ENCODE data around the gene LAMA5. TPM values are rescaled to one million over a fixed set of nuclear protein-coding genes. Genes with fewer than 3 reads are reported as not detected.

The LAMA5 gene
- total RNA-seq, 1 experiment from 2014 or later: 321 TPM

DNA sequence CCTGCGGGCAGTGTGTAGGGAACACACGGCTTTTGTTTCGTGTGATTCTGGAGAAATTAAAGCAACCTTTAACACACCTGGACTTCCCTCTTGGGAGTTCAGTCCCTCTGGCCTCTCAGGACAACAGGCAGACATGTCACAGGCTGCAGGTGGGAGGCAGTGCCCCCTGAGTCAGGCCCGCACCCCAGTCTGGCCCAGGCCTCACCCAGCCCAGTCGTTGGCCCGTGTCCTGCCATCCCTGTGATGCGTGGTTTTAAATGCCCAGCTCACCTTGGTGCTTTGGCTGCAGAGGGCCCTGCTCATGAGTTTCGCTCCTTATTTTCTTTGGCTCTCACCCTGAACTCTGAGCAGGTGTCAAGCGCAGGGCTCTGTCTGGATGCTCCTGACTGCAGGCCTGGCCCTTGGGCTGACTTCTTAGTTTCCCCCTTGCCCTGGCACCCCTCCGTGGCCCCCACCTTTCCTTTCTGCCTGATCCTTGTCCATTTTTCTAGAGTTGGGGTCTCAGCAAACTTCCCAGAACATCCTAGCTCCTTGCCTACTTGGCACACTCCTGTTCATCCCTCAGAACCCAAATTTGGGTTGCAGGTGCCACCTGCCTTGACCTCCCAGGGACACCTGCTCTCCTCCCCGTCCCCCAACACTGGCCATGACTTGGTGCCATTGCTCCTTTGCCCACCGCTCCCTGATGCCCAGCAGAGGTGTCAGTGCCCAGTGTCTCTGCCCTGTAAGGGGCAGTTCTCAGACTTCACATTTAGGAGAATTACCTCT lies 42.2 kb upstream of the LAMA5 start:
- Histone ChIP-seq H3K79me2 (ENCODE audit: insufficient read depth, low read length) (peaks cover 16% of the 10 kb centered on the region), H3K4me1 (ENCODE audit: control insufficient read depth in 1 of 2, insufficient read depth in 2 of 2, low read length in 2 of 2) (peaks cover 29 to 40% of the 10 kb centered on the region in 2 experiments), H3K4me3 (replicated peaks in 1 of 2; ENCODE audit: low read depth in 1 of 2, low read length in 2 of 2) (no peak overlapping the region), H3K27ac (ENCODE audit: low read depth, low read length) (no peak overlapping the region), H3K36me3 (ENCODE audit: control insufficient read depth in 1 of 2, insufficient read depth in 2 of 2, low read length in 2 of 2) (no peaks in the 10 kb centered on the region), H3K9me3 (ENCODE audit: control insufficient read depth in 1 of 2, insufficient read depth in 1 of 2, low read depth in 1 of 2, low read length in 2 of 2) (no peaks in the 10 kb centered on the region), H3K9me2 (ENCODE audit: insufficient read depth) (no peaks in the 10 kb centered on the region), H3K9ac (ENCODE audit: low read length) (no peak overlapping the region), H3K27me3 (ENCODE audit: insufficient read depth, low read length) (no peaks in the 10 kb centered on the region), H2AFZ (ENCODE audit: low read depth, low read length, poor library complexity, severe bottlenecking) (no peak overlapping the region), H4K20me1 (ENCODE audit: insufficient read depth) (no peaks in the 10 kb centered on the region), H3K4me2 (ENCODE audit: low read length) (peak overlapping the region; percentile 79)
- no peak for ATAC-seq
- POLR2A ChIA-PET: interaction anchor here (1.0 kb wide), 1 partner anchor 22 kb away, joined by 6 read pairs; the partner anchor contains the start of gene RPS21
- no TSS peak for BruUV-seq (replicated peaks)
- no peak for TF ChIP-seq EZH2 (IDR thresholded peaks at IDR 0.05)
- TF ChIP-seq ZFX (IDR thresholded peaks at IDR 0.05): no peak
- TF ChIP-seq FOSL1 (IDR thresholded peaks at IDR 0.05; ENCODE audit: low read depth): no peak
- no peak for TF ChIP-seq YY1 (IDR thresholded peaks at IDR 0.05; ENCODE audit: extremely low read depth, insufficient replicate concordance, low read depth, low read length)
- no peak for TF ChIP-seq EZH2phosphoT487 (IDR thresholded peaks at IDR 0.05; ENCODE audit: borderline replicate concordance)
- TF ChIP-seq, protein P1, sequence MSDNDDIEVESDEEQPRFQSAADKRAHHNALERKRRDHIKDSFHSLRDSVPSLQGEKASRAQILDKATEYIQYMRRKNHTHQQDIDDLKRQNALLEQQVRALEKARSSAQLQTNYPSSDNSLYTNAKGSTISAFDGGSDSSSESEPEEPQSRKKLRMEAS (IDR thresholded peaks at IDR 0.05): no peak
- TF ChIP-seq SP1 (IDR thresholded peaks at IDR 0.05; ENCODE audit: low read depth): no peak
- TF ChIP-seq SIN3A (IDR thresholded peaks at IDR 0.05; ENCODE audit: low read depth): no peak
- no peak for TF ChIP-seq ELF1 (IDR thresholded peaks at IDR 0.05; ENCODE audit: borderline replicate concordance, low read depth)
- TF ChIP-seq CBX3 (IDR thresholded peaks at IDR 0.05; ENCODE audit: low read depth): no peak
- TF ChIP-seq, protein P2, sequence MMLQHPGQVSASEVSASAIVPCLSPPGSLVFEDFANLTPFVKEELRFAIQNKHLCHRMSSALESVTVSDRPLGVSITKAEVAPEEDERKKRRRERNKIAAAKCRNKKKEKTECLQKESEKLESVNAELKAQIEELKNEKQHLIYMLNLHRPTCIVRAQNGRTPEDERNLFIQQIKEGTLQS (IDR thresholded peaks at IDR 0.05): no peak
- no peak for TF ChIP-seq CEBPB (IDR thresholded peaks at IDR 0.05; ENCODE audit: low read depth)
- no peak for TF ChIP-seq POLR2A (IDR thresholded peaks at IDR 0.05; ENCODE audit: borderline replicate concordance, extremely low read depth, insufficient read depth, insufficient read length)
- no peak for TF ChIP-seq RAD21 (IDR thresholded peaks at IDR 0.05; ENCODE audit: low read depth)
- no peak for TF ChIP-seq TCF7L2 (IDR thresholded peaks at IDR 0.05; ENCODE audit: borderline replicate concordance, extremely low read depth, insufficient read depth, insufficient read length)
- intact Hi-C loops (cut with micrococcal nuclease): no loop called here
- no peak for DNase-seq (ENCODE audit: low read depth, low spot score)
- CTCF ChIA-PET: interaction anchor here (0.7 to 2.7 kb wide), 10 partner anchors 9 to 382 kb away, joined by 3 to 20 read pairs (median 6); partner anchors contain the start of gene ADRM1
- RAD21 ChIA-PET (ENCODE audit: low non-redundant PET in 1 of 2, low total read pairs in 2 of 2, uncharacterized antibody in 2 of 2, unreplicated experiment in 2 of 2): interaction anchor here (1.6 to 1.8 kb wide), 2 partner anchors 207 kb away, joined by 5 to 6 read pairs; no protein-coding TSS in a partner anchor
